ENCODE results near the gene LHX4. TPM values are rescaled to one million over a fixed set of nuclear protein-coding genes. Genes with fewer than 3 reads are reported as not detected.

Gene LHX4
- total RNA-seq, 1 donor from 2014 or later, result not detected

DNA sequence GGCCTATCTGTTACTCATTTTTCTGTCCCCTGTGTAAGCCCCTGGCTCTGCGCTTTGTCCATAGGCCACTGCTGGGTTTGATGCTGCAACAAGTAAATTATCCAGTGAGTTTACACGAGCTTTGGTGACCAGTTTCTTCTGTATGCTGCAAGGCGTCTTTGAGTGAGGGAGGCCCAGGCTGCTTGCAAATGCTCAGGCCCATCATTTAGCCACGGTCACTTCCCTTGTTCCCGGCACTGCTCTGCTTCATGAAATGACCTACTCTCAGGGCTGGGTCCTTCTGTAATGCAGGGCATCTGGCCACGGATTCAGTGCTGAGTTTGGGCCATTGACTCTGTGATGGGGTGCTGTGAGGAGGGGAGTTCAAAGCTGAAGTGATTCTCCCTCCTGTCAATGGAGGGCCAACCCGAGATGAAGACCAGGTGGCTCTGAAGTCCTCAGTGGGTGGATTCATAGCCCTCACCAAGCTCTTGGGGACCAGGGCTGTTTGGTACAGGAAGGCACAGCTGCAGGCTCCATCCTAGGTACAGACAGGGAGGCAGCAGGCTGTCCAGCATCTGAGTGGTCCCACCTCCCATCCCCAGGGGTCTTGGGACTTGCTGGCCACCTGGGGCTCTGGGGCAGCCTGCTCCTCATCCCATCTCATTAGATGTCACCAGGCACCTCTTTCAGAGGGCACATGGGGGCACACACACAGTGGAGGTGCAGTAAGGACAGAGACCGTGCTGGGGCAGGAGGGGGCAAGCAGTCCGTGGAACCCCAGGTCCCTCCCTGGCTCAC, 21.7 kb downstream of the LHX4 start:
- DNase-seq (ENCODE audit: missing footprints), result no peak
- ATAC-seq, result no peak
- intact Hi-C loops (cut with DNase I), result loop anchor here (2.0 to 5.0 kb wide), 2 partner anchors 161 to 226 kb away; no protein-coding TSS in a partner anchor

DNA sequence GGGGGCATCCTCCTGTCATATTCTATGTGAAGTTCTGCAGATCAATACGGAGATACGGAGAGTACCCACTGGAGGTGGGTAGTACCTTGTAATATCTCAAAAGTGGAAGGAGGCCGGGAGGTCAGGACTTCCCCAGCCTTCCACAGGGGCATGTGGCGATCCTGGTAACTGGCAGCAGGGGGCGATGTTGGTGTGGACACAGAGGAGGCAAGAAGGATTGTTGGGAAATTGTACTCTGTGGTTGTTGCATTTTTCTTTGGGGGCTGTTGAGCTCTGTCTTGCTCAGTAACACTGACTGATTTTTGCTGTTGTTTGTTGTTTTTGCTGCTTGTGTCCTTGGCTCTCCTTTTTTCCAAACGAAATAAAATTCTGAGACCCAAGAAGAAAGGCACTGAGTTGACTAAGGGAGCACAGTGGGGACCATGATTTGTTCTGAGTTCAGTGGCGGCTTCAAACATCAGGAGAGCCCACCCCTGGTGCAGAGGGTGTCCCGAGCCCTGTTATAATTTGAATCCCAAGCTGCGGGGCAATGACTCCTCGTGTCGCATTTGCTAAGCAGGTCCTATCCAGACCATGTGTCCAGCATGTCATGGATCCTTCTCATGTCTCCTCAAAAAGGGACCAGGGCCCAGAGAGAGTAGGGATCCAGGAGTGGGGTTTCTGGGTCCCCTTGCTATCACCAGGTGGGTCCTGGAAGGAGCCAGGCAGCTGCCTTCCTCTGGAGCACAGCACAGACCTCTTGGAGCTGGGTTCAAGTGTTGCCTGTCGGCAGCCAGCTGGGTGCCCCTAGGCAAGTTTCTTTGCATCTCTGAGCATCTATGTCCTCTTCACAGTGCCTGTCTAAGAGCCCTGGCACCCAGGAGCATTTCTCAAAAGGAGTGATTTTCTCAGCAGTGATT, 22.8 kb downstream of the LHX4 start:
- ATAC-seq, result peak; percentile 51
- intact Hi-C loops (cut with DNase I), result loop anchor here (2.0 to 5.0 kb wide), 2 partner anchors 160 to 224 kb away; no protein-coding TSS in a partner anchor
- peak; percentile 90 for DNase-seq (ENCODE audit: missing footprints)

DNA sequence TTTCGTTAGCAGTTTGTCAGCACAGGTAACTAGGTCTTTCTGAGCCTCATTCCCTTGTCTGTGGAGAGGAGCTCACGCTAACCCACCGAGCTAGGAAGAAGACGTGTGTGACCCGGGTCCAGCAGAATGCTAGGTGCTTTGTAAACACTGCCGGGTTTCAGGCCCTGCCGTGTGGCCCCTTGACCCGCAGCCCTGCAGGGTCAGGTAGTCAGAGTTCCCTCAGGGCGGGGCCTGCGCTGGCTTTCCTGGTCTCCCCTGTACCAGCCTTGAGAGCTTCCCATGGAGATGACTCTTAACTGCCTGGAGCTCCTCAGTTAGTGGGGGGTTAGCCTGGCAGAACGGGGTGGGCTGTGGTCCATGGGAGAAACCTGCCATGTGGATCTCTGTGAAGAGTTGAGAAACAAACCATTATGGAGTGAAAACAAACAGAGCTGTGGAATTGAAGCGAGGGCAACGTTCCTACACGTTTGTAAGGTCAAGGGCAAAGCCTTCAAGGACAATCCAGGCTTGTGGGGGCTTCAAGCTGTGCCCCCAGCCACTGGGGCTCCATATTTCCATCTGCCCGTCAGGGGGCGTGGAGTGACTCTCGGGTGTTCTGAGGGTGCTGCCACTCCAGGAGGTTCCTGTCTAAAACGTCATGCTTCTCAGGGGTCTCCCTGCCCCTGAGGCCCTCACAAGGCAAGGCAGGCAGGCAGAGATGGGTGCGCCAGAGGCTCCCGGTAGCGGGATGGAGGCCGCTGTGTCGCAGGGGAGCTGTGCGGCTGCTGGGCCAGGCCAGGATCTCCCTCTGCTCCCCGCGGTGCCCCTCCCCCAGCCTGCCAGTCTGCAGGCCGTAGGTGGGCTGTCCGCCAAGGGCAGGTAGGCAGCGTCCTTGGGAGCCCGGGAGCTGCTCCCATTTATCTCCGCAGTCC, 23.8 kb downstream of the LHX4 start:
- ATAC-seq (no peak), DNase-seq (ENCODE audit: missing footprints) (no peak)
- intact Hi-C loops (cut with DNase I), result loop anchor here (2.0 to 5.0 kb wide), 2 partner anchors 159 to 223 kb away; no protein-coding TSS in a partner anchor

DNA sequence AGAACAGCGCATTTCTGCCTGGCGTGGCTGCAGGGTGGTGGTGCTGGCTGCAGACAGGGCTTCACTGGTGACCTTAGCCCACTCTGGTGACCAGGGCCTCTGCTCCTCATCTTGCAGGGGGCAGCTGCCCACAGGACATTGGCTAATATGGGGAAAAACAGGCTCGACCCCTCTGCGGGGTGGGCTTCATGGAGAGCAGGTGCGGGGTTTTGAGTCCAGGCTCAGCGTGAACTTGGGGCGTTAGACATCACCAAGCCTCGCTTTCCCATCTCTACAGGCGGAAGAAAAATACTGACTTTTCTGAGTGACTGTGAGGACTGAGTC, 24.4 kb downstream of the LHX4 start:
- intact Hi-C loops (cut with DNase I), result loop anchor here (5.0 kb wide), 1 partner anchor 223 kb away; no protein-coding TSS in a partner anchor
- ATAC-seq (no peak), DNase-seq (ENCODE audit: missing footprints) (no peak)

DNA sequence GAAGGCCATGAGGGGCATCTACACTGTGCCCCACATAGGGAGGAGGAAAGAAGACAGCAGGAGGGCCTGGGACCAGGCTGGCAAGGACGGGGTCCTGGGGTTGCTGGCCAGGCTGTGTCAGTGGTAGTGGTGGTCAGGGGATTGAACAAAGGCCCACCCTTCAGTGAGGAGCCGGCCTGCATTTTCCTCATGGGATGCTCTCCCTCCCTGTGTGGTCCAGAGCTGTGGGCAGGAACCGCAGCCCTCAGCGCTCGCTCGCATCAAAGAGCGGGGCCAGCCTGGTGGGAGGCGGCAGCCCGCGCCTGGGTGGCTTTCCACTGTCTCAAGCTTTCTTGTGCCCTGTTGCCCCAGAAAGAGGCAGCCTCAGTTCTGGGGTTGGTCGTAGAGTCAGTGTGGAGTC, 24.8 kb downstream of the LHX4 start:
- no peak for ATAC-seq
- intact Hi-C loops (cut with DNase I), result loop anchor here (5.0 kb wide), 1 partner anchor 222 kb away; no protein-coding TSS in a partner anchor
- no peak for DNase-seq (ENCODE audit: missing footprints)

DNA sequence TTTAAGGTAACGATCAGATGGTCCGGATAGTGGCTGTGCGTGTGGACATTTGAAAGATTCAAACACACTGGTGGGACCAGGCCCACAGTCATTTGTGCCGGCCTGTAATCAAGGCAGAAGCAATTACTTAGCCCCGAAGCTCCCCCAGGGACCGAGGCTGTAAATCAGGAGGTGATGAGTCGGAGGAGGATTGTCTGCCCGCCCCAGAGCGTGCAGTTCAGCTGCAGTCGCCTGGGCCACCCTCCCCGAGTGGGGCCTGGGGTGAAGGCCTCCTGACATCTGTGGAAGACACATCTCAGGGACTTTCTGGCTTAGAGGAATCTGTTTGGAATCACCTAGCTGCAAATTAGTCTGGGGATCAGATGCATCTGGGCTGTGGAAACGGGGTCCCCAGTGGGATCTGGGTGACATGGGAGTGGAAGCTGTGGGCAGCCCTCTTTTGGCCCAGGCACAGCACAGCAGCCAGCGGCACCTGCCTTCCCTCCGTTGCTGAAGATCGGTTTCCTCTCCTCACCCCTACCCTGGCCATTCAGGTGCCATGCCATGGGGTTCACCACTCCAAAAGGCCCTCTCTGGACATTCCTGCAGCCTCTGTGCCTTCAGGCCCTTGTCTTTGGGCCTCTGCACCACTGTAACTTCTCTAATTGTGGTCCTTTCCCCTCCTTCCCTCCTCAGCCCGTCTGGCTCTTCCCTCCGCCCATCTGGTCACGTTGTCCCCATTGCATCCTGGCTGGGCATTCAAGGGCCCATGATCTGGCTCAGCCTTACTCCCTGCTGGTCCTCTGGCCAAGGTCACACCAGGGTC, 25.7 kb downstream of the LHX4 start:
- no peak for ATAC-seq
- intact Hi-C loops (cut with DNase I), result no loop called here

DNA sequence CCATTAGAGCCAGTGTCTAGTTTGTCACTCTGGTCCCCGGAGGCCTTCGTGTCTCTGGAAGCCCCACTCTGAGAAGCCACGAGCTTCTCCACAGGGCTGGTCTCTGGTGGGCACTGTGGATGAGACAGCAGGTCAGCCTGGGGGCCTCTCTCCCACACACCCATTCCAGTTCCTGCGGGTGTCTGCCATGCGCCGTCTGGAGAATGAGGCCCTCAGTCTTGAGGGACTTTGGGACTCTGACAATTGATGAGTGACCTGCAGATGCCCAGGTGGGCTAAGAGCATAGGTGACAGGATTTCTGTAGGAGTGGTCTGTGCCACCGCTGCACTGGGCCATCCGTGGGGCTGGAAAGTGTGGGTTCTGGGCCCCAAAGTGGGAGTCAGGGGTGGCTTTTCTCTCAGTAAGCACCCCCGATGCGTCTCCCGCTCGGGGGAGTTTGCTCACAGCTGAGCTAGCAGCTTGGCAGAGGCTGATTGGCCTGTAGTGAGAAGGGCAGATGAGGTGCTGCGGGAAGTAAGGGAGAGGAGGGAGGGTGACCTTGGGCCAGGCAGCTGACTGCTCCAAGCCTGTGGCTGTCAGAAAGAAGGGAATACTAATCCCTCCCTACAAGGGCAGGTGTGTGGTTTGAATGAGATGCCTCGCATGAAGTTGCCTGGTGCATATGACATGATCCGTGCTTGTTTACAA, 26.4 kb downstream of the LHX4 start:
- no peak for ATAC-seq
- intact Hi-C loops (cut with DNase I), result no loop called here

More for the DNA sequence above, 25.7 kb downstream of the LHX4 start:
- DNase-seq (ENCODE audit: missing footprints), result no peak

DNA sequence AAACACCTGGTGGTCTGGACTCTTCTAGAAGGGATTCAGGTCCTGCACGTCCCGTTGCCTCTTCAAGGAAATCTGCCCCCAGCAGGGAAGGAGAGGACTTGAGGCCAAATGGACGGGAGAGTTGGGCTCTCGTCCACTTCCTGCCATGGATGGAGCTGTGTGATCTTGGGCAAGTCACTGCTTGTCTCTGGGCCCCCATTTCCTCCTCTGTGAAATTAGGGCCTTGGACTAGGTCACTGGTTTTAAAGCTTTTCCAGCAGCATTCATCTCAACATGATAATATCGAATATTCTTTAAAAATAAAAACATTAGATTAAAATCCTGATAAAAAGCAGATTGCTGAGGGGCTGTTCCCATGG, 26.9 kb downstream of the LHX4 start:
- intact Hi-C loops (cut with DNase I), result no loop called here
- no peak for DNase-seq (ENCODE audit: missing footprints)
- ATAC-seq, result no peak

More for the DNA sequence above, 26.4 kb downstream of the LHX4 start:
- DNase-seq (ENCODE audit: missing footprints), result no peak

DNA sequence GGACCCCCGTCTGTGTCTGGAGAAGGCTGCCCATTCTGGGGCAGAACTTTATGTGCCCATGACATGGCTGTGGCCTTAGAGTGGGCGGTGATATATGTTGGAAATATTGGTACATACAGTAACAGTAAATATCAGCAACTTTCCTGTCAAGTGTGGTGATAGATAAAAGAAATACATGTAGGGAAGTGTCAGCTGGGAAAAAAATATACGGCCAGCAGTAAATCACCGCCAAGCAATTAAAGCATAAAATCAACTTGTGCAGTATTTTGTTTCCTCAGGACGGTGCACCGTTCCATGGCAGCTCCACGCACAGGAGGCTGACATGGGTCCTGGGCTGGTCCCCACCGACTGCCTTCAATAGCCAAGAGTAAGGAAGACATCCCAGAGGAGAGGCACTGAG, 27.4 kb downstream of the LHX4 start:
- DNase-seq (ENCODE audit: missing footprints) (no peak), ATAC-seq (no peak)
- intact Hi-C loops (cut with DNase I), result no loop called here

DNA sequence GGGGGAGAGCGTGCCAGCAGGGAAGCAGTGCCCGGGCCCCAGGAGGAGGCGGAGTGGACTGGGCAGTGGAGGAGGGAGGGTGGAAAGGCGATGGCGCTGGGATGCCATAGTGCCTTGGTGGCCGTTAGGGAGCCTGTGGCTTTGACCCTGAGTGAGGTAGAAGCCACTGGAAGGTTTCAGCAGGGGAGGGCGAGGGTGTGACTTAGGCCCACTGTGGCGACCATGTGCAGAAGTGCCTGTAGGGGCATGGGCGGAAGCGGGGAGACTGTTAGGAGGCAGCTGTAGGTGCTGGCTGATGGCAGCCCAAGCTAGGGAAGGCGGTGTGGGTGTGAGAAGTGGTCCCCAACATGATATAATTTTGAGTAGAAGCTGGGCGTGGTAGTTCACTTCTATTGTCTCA, 28.2 kb downstream of the LHX4 start:
- DNase-seq (ENCODE audit: missing footprints) (no peak), ATAC-seq (no peak)
- intact Hi-C loops (cut with DNase I), result no loop called here

DNA sequence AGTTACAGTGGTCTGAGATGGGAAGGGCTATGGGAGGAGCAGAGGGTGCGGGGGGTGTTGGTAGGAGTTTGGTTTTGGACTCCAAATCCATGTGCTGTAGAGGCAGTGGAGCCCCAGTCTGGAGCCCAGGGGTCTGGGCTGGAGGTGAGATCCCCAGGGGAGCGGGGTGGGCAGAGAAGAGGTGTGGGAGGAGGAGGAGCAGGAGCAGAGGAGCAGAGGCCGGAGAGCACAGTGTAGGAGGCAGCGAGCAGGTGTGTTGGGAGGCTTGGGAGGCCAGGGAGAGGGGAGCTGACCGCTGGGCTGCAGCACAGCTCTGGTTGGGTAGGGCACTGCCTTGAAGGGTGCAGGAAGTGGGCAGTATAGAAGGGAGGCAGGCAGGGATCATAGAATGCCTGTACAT, 28.9 kb downstream of the LHX4 start:
- intact Hi-C loops (cut with DNase I), result no loop called here
- no peak for ATAC-seq
- DNase-seq (ENCODE audit: missing footprints), result no peak

DNA sequence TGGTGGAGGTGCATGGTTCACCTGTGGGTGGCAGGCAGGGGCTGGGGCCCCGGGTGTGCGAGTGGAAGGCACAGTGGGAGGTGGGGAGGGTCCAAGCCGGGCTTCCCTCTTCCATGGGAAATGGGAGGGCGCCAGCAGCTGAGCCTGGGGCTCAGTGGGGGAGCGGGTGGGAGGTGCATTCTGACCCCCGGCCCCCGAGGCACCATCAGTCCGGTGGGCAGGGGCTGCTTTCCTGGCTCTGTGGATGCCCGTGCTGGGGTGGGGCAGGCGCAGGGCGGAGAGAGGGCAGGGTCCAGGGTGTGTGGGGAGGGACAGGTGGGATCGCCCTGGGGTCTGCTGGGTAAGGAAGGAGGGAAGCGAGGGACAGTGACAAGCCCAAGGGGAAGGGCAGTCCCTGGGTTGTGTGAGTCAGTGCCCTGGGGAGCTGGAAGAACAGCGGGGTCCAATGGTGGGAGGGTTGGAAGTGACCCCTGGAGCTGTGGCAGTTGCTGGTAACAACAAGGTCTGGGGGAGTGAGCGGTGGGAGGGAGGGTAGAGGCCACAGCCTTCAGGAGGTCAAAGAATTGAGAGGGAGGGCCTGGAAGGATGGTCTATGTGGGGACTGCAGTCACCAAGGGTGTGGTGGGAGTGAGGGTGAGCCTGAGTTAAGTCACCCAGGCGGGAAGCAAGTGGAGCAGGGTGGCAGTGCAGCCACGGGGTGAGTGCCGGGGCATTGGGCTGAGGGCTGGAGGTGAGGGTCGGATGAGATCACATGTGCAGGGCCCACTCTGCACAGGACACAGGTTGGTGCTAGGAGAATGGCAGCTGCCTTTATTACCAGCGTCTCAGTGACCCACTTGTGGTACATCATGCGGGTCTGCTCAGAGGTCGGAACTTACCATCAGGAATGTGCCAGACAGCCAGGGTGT, 29.6 kb downstream of the LHX4 start:
- DNase-seq (ENCODE audit: missing footprints) (no peak), ATAC-seq (no peak)
- intact Hi-C loops (cut with DNase I), result no loop called here

DNA sequence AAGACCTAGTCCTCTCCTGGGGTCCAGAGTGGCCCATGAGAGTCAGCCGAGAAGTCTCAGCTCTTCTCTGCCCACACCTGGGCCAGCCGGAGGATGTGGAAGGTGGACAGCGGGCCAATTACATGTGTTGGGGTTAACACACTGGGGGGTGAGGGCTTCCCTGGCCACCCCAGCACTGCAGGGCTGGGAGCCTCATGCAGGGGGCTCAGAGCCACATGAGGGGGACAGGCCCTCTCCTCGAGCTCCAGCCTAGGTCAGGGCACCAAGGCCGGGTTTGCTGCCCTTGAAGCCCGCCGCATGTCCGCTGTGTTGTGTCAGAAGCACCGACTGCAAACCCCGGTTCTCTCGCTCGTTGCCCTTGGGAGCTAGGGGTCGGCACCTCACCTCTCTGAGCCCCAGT, 30.5 kb downstream of the LHX4 start:
- DNase-seq (ENCODE audit: missing footprints), result no peak
- ATAC-seq, result no peak
- intact Hi-C loops (cut with DNase I), result no loop called here

DNA sequence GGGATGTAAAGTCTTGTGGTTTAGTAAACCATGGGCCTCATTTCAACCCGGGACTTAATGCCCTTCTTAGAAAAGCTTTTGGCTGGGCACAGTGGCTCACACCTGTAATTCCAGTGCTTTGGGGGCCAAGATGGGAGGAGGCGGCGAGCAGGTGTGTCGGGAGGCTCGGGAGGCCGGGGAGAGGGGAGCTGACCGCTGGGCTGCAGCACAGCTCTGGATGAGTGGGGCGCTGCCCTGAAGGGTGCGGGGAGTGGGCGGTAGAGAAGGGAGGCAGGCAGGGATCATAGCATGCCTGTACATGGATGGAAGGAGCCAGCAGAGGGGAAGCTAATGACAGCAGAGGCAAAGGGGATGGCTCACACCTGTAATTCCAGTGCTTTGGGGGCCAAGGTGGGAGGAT, 31.0 kb downstream of the LHX4 start:
- ATAC-seq (no peak), DNase-seq (ENCODE audit: missing footprints) (no peak)
- intact Hi-C loops (cut with DNase I), result no loop called here

DNA sequence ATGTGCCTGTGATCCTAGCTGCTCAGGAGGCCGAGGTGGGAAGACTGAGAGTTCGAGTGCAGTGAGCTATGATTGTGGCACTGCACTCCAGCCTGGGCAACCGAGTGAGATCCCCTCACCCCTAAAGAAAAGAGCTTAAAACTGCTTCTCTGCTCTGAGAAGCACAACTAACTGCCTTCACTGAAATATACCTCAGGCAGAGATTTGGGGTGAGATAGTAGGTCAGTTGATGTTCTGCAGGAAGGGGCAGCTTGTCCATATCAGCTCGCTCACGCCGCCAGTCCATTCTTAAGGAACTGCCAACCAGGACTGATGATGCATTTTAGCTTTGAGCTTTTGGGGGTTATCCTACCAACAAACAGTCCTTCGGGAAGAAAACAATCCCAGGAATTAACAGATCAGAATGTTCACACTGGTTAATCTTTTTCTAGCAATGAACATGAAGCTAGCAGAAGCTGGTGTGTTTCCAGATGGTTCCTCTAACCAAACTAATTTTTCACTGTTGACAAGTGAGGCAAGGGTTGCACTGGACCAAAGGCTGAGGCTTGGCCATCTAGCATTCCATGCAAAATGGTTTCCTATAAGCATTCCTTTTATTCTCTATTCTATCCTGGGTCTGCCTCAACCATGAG, 31.6 kb downstream of the LHX4 start:
- no peak for ATAC-seq
- intact Hi-C loops (cut with DNase I), result no loop called here
- DNase-seq (ENCODE audit: missing footprints), result no peak

Data from Right ventricle myocardium inferior (tissue), 1 donor.